Body of pancreas (tissue), 4 donors: ENCODE results near the gene FBXL17.

Experiments
- POLR2A ChIP-seq, 3 donors: fragments of 450-650 bp; IDR thresholded peaks; one replicate each; pipeline ENCODE4 v1.6.1; 2016; ENCODE audit warnings: antibody characterized with exemption in 3 of 3, mild to moderate bottlenecking in 2 of 3
- TF ChIP-seq, protein P1 (sequence below), 7 experiments: fragments of 450-650 bp in 4 of 7; fragments of 200-600 bp in 3 of 7; sonication (generic) in 3 of 7; IDR thresholded peaks; one replicate each; pipeline ENCODE4 v1.5.1; 2016 to 2019; ENCODE audit warnings: antibody characterized with exemption in 7 of 7

DNA sequence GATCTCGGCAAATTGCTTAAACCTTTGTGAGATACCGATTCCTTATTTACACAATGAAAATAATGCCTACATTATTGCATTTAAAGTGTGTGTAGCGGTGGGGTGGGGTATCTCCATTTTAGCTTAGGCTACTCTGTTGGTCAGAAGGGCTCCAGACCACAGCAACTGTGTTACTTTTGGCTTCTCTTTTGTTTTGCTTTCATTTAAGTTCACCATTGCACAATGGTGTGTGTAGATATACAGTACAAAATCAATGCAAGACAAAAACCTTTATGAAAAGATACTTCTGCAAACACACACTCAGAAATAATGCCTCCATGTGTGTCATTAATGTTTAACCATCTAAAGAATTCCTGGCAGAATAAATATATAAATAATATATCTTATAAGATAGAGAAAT, 279.4 kb downstream of the FBXL17 start:
- TF ChIP-seq, protein P1, sequence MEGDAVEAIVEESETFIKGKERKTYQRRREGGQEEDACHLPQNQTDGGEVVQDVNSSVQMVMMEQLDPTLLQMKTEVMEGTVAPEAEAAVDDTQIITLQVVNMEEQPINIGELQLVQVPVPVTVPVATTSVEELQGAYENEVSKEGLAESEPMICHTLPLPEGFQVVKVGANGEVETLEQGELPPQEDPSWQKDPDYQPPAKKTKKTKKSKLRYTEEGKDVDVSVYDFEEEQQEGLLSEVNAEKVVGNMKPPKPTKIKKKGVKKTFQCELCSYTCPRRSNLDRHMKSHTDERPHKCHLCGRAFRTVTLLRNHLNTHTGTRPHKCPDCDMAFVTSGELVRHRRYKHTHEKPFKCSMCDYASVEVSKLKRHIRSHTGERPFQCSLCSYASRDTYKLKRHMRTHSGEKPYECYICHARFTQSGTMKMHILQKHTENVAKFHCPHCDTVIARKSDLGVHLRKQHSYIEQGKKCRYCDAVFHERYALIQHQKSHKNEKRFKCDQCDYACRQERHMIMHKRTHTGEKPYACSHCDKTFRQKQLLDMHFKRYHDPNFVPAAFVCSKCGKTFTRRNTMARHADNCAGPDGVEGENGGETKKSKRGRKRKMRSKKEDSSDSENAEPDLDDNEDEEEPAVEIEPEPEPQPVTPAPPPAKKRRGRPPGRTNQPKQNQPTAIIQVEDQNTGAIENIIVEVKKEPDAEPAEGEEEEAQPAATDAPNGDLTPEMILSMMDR (IDR thresholded peaks at IDR 0.05): no peak
- TF ChIP-seq POLR2A (IDR thresholded peaks at IDR 0.05): no peak
